HL-60 (cell line): Measurements from ENCODE around the gene SLC6A8.
"Not testable (repeated sequence)": the region's sequence is repeated elsewhere in the genome, so short reads cannot be mapped to it uniquely, and the experiment has no call there.

ENCODE experiments used
- DNase-seq, 2 experiments: peaks; one replicate each; pipeline ENCODE4 v3.0.0-alpha.2; 2010 to 2020; ENCODE audit warnings: low read depth in 1 of 2, low spot score in 1 of 2
- H3K27ac ChIP-seq: fragments of 250-450 bp; sonication (Bioruptor Pico); replicated peaks from 2 replicates; pipeline ENCODE4 v1.5.1; 2020; ENCODE audit warnings: mild to moderate bottlenecking, moderate library complexity
- H3K27me3 ChIP-seq: fragments of 250-450 bp; sonication (Bioruptor Pico); 2 replicates; pipeline ENCODE4 v1.5.1; 2021; ENCODE audit warnings: mild to moderate bottlenecking, moderate library complexity; ENCODE audit not compliant: insufficient read depth, poor library complexity, severe bottlenecking
- H3K4me3 ChIP-seq: replicated peaks from 2 replicates; pipeline ENCODE4 v1.5.1; 2011; ENCODE audit warnings: mild to moderate bottlenecking, control low read depth, low read length; ENCODE audit not compliant: insufficient read depth
- CTCF ChIP-seq: IDR thresholded peaks from one replicate; pipeline ENCODE4 v1.5.1; 2011; ENCODE audit warnings: low read length, control low read depth, inconsistent platforms; ENCODE audit not compliant: insufficient read depth
- GABPA ChIP-seq: IDR thresholded peaks from 2 replicates; pipeline ENCODE4 v1.6.1; 2012; ENCODE audit warnings: low read depth
- POLR2AphosphoS5 ChIP-seq: IDR thresholded peaks from 2 replicates; pipeline ENCODE4 v1.6.1; 2012; ENCODE audit warnings: low read depth
- SPI1 ChIP-seq: IDR thresholded peaks from 2 replicates; pipeline ENCODE4 v1.6.1; 2012; ENCODE audit warnings: low read depth, mild to moderate bottlenecking, borderline replicate concordance
- TF ChIP-seq, protein P1 (sequence below): IDR thresholded peaks from 2 replicates; pipeline ENCODE4 v1.6.1; 2012; ENCODE audit warnings: low read depth; ENCODE audit not compliant: insufficient replicate concordance

Gene SLC6A8

GRCh38 chrX:153692003-153692402 lies 4.3 kb downstream of the SLC6A8 start:
- no peak for TF ChIP-seq GABPA
- no peak for TF ChIP-seq POLR2AphosphoS5
- TF ChIP-seq CTCF, result no peak
- TF ChIP-seq, protein P1, sequence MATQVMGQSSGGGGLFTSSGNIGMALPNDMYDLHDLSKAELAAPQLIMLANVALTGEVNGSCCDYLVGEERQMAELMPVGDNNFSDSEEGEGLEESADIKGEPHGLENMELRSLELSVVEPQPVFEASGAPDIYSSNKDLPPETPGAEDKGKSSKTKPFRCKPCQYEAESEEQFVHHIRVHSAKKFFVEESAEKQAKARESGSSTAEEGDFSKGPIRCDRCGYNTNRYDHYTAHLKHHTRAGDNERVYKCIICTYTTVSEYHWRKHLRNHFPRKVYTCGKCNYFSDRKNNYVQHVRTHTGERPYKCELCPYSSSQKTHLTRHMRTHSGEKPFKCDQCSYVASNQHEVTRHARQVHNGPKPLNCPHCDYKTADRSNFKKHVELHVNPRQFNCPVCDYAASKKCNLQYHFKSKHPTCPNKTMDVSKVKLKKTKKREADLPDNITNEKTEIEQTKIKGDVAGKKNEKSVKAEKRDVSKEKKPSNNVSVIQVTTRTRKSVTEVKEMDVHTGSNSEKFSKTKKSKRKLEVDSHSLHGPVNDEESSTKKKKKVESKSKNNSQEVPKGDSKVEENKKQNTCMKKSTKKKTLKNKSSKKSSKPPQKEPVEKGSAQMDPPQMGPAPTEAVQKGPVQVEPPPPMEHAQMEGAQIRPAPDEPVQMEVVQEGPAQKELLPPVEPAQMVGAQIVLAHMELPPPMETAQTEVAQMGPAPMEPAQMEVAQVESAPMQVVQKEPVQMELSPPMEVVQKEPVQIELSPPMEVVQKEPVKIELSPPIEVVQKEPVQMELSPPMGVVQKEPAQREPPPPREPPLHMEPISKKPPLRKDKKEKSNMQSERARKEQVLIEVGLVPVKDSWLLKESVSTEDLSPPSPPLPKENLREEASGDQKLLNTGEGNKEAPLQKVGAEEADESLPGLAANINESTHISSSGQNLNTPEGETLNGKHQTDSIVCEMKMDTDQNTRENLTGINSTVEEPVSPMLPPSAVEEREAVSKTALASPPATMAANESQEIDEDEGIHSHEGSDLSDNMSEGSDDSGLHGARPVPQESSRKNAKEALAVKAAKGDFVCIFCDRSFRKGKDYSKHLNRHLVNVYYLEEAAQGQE, result no peak
- no peak for TF ChIP-seq SPI1
- no peak overlapping the region for H3K4me3 ChIP-seq
- H3K27ac ChIP-seq, result no peak overlapping the region
- no peaks in the 10 kb centered on the region for H3K27me3 ChIP-seq
- DNase-seq, result no peak

- no peak overlapping the region for H3K4me3 ChIP-seq
- H3K27me3 ChIP-seq, result no peaks in the 10 kb centered on the region
- H3K27ac ChIP-seq, result no peak overlapping the region
- no peak for TF ChIP-seq POLR2AphosphoS5
- TF ChIP-seq, protein P1, result no peak
- no peak for TF ChIP-seq SPI1
- no peak for TF ChIP-seq CTCF
- TF ChIP-seq GABPA, result no peak
- DNase-seq, result no peak
Measured at GRCh38 chrX:153692611-153693156, 5.0 kb downstream of the SLC6A8 start.

- H3K27ac ChIP-seq, result no peak overlapping the region
- DNase-seq, result no peak
- TF ChIP-seq CTCF (no peak), POLR2AphosphoS5 (no peak), GABPA (no peak), SPI1 (no peak)
- TF ChIP-seq, protein P1, result no peak
- no peak overlapping the region for H3K4me3 ChIP-seq
- no peaks in the 10 kb centered on the region for H3K27me3 ChIP-seq
Measured at GRCh38 chrX:153693216-153694086, 5.7 kb downstream of the SLC6A8 start.

DNA sequence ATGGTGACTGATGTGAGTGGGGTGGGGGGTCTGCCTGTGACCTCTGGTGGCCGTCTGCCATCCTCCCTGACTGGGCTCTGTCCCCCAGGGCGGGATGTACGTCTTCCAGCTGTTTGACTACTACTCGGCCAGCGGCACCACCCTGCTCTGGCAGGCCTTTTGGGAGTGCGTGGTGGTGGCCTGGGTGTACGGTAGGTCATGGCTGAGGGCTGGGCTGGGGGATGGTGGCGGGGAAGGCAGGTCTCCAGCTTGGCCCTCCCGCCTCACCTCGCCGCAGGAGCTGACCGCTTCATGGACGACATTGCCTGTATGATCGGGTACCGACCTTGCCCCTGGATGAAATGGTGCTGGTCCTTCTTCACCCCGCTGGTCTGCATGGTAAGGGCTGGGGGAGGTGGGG lies 6.5 kb downstream of the SLC6A8 start:
- DNase-seq, H3K27me3 ChIP-seq, H3K27ac ChIP-seq, H3K4me3 ChIP-seq: not testable (repeated sequence)
